HG03060 (cell line): ENCODE data around the gene SCARB1.

Experiments used
- ATAC-seq: cut with Tn5 transposase; IDR thresholded peaks from one replicate; pipeline ENCODE4 v1.9.1; 2021; ENCODE audit warnings: low read depth, moderate number of reproducible peaks; ENCODE audit not compliant: unreplicated experiment

The SCARB1 gene

GRCh38 chr12:124828264-124829007 is 35.2 kb downstream of the SCARB1 start:
- no peak for ATAC-seq

GRCh38 chr12:124827588-124828184 is 36.0 kb downstream of the SCARB1 start:
- no peak for ATAC-seq

- ATAC-seq = no peak
Measured at GRCh38 chr12:124824195-124824594, 39.5 kb downstream of the SCARB1 start.

GRCh38 chr12:124823272-124823970 is 40.2 kb downstream of the SCARB1 start:
- no peak for ATAC-seq

GRCh38 chr12:124822218-124822617 is 41.4 kb downstream of the SCARB1 start:
- no peak for ATAC-seq

- no peak for ATAC-seq
Measured at GRCh38 chr12:124821252-124822200, 42.1 kb downstream of the SCARB1 start.

- no peak for ATAC-seq
Measured at GRCh38 chr12:124820199-124820598, 43.5 kb downstream of the SCARB1 start.

GRCh38 chr12:124819525-124819924 is 44.1 kb downstream of the SCARB1 start:
- no peak for ATAC-seq

GRCh38 chr12:124819080-124819479 is 44.6 kb downstream of the SCARB1 start:
- ATAC-seq = no peak

- ATAC-seq = no peak
Measured at GRCh38 chr12:124817076-124818000, 46.3 kb downstream of the SCARB1 start.

GRCh38 chr12:124816295-124816854 is 47.3 kb downstream of the SCARB1 start:
- no peak for ATAC-seq

GRCh38 chr12:124814741-124815613 is 48.7 kb downstream of the SCARB1 start:
- ATAC-seq = no peak

- no peak for ATAC-seq
Measured at GRCh38 chr12:124813782-124814181, 49.9 kb downstream of the SCARB1 start.

GRCh38 chr12:124812979-124813378 is 50.7 kb downstream of the SCARB1 start:
- ATAC-seq = no peak

- no peak for ATAC-seq
Measured at GRCh38 chr12:124812356-124812755, 51.3 kb downstream of the SCARB1 start.

GRCh38 chr12:124811633-124812032 is 52.0 kb downstream of the SCARB1 start:
- no peak for ATAC-seq

GRCh38 chr12:124809878-124810277 is 53.8 kb downstream of the SCARB1 start:
- no peak for ATAC-seq

- no peak for ATAC-seq
Measured at GRCh38 chr12:124809391-124809790, 54.3 kb downstream of the SCARB1 start.
